ENCODE data around the gene SERTAD4.
A peak's percentile ranks its signal among the peaks of the same experiment; 100 is the strongest.

Gene SERTAD4

DNA sequence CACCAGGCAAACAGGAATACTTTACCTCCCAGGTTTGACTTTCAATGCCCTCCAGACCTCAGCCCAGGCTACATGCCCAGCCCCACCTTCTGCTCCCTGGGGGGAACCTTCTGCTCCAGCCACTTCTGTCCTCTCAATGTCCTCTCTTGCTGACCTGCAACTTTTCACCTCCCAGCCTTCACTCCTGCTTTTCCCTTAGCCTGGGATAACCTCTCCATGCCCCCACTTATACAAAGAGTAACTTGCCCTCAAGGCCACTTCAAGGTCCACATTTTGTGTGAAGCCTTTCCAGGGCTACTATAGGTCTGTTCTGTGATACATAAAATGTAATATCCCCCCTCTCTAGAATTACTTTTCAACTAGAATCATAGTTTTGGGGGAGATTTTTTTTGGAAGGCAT, 21.7 kb downstream of the SERTAD4 start:
- Histone ChIP-seq H3K79me2 (ENCODE audit: control insufficient read depth, insufficient read depth, low read length, poor library complexity) (peaks cover 9% of the 10 kb centered on the region), H3K23ac (ENCODE audit: low read length) (no peak overlapping the region), H3K36me3 (ENCODE audit: control insufficient read depth in 1 of 2, insufficient read depth in 2 of 2, low read length in 2 of 2) (no peaks in the 10 kb centered on the region), H4K12ac (ENCODE audit: low read depth, low read length) (no peak overlapping the region), H2BK120ac (ENCODE audit: insufficient read depth, low read length, poor library complexity) (no peak overlapping the region), H2AFZ (ENCODE audit: insufficient read depth, low read length, poor library complexity) (no peak overlapping the region), H2BK12ac (ENCODE audit: low read length) (peak overlapping the region; percentile 53), H3K27me3 (ENCODE audit: insufficient read depth, low read length) (no peaks in the 10 kb centered on the region), H3K4me3 (ENCODE audit: low read depth, low read length) (no peak overlapping the region), H3K9ac (ENCODE audit: low read length) (no peak overlapping the region), H3K18ac (ENCODE audit: low read length) (no peak overlapping the region), H3K9me3 (ENCODE audit: insufficient read depth, low read depth, low read length) (no peaks in the 10 kb centered on the region), H3K14ac (ENCODE audit: low read length) (no peak overlapping the region), H3K4me2 (ENCODE audit: low read length) (no peak overlapping the region), H3K79me1 (ENCODE audit: low read length) (peaks cover 25% of the 10 kb centered on the region), H2BK5ac (ENCODE audit: low read depth, low read length, poor library complexity) (no peak overlapping the region), H2AK5ac (ENCODE audit: low read length) (peak overlapping the region; percentile 39), H3K4me1 (ENCODE audit: control insufficient read depth in 1 of 2, insufficient read depth in 2 of 2, low read length in 2 of 2) (peaks cover 17 to 23% of the 10 kb centered on the region in 2 experiments), H4K8ac (ENCODE audit: low read depth, low read length) (no peak overlapping the region), H3K27ac (ENCODE audit: low read depth, low read length) (no peak overlapping the region), H4K91ac (ENCODE audit: low read depth, low read length) (peak overlapping the region; percentile 16), H3K4ac (ENCODE audit: low read depth, low read length) (no peak overlapping the region)
- no peak for DNase-seq

GRCh38 chr1:210257698-210258529, 25.3 kb downstream of the SERTAD4 start:
- H2BK5ac ChIP-seq (ENCODE audit: low read depth, low read length, poor library complexity), result no peak overlapping the region
- peak overlapping the region; percentile 0 for H3K14ac ChIP-seq (ENCODE audit: low read length)
- H4K91ac ChIP-seq (ENCODE audit: low read depth, low read length), result peak overlapping the region; percentile 8
- H3K79me1 ChIP-seq (ENCODE audit: low read length), result peaks cover 16% of the 10 kb centered on the region
- no peak overlapping the region for H3K4me2 ChIP-seq (ENCODE audit: low read length)
- no peak overlapping the region for H3K27ac ChIP-seq (ENCODE audit: low read depth, low read length)
- H3K4ac ChIP-seq (ENCODE audit: low read depth, low read length), result no peak overlapping the region
- no peak overlapping the region for H2BK120ac ChIP-seq (ENCODE audit: insufficient read depth, low read length, poor library complexity)
- H3K79me2 ChIP-seq (ENCODE audit: control insufficient read depth, insufficient read depth, low read length, poor library complexity), result peaks cover under 1% of the 10 kb centered on the region
- no peak overlapping the region for H4K12ac ChIP-seq (ENCODE audit: low read depth, low read length)
- DNase-seq, result no peak
- H3K36me3 ChIP-seq (ENCODE audit: control insufficient read depth in 1 of 2, insufficient read depth in 2 of 2, low read length in 2 of 2), result no peaks in the 10 kb centered on the region
- H4K8ac ChIP-seq (ENCODE audit: low read depth, low read length), result no peak overlapping the region
- H2AFZ ChIP-seq (ENCODE audit: insufficient read depth, low read length, poor library complexity), result no peak overlapping the region
- no peak overlapping the region for H3K9ac ChIP-seq (ENCODE audit: low read length)
- H3K18ac ChIP-seq (ENCODE audit: low read length), result no peak overlapping the region
- H3K4me1 ChIP-seq (ENCODE audit: control insufficient read depth in 1 of 2, insufficient read depth in 2 of 2, low read length in 2 of 2), result peaks cover 18 to 20% of the 10 kb centered on the region in 2 experiments
- no peak overlapping the region for H2AK5ac ChIP-seq (ENCODE audit: low read length)
- WGBS (ENCODE audit: extremely low coverage, insufficient coverage, insufficient read length), result no CpG with 5 or more reads among the region's 13 CpGs
- no peaks in the 10 kb centered on the region for H3K9me3 ChIP-seq (ENCODE audit: insufficient read depth, low read depth, low read length)
- no peaks in the 10 kb centered on the region for H3K27me3 ChIP-seq (ENCODE audit: insufficient read depth, low read length)
- no peak overlapping the region for H2BK12ac ChIP-seq (ENCODE audit: low read length)
- peak overlapping the region; percentile 8 for H3K4me3 ChIP-seq (ENCODE audit: low read depth, low read length)
- H3K23ac ChIP-seq (ENCODE audit: low read length), result no peak overlapping the region

GRCh38 chr1:210259561-210259960, 27.0 kb downstream of the SERTAD4 start:
- Histone ChIP-seq H2BK5ac (ENCODE audit: low read depth, low read length, poor library complexity) (no peak overlapping the region), H3K18ac (ENCODE audit: low read length) (no peak overlapping the region), H4K8ac (ENCODE audit: low read depth, low read length) (no peak overlapping the region), H2AK5ac (ENCODE audit: low read length) (peak overlapping the region; percentile 24), H3K79me2 (ENCODE audit: control insufficient read depth, insufficient read depth, low read length, poor library complexity) (no peaks in the 10 kb centered on the region), H3K14ac (ENCODE audit: low read length) (no peak overlapping the region), H3K4me1 (ENCODE audit: control insufficient read depth in 1 of 2, insufficient read depth in 2 of 2, low read length in 2 of 2) (peaks cover 17 to 21% of the 10 kb centered on the region in 2 experiments), H3K4me3 (ENCODE audit: low read depth, low read length) (no peak overlapping the region), H3K27ac (ENCODE audit: low read depth, low read length) (no peak overlapping the region), H3K4ac (ENCODE audit: low read depth, low read length) (no peak overlapping the region), H2AFZ (ENCODE audit: insufficient read depth, low read length, poor library complexity) (no peak overlapping the region), H4K12ac (ENCODE audit: low read depth, low read length) (no peak overlapping the region), H2BK12ac (ENCODE audit: low read length) (peak overlapping the region; percentile 18), H3K9me3 (ENCODE audit: insufficient read depth, low read depth, low read length) (no peaks in the 10 kb centered on the region), H3K9ac (ENCODE audit: low read length) (no peak overlapping the region), H3K23ac (ENCODE audit: low read length) (no peak overlapping the region), H3K36me3 (ENCODE audit: control insufficient read depth in 1 of 2, insufficient read depth in 2 of 2, low read length in 2 of 2) (no peaks in the 10 kb centered on the region), H3K79me1 (ENCODE audit: low read length) (peaks cover 13% of the 10 kb centered on the region), H4K91ac (ENCODE audit: low read depth, low read length) (peak overlapping the region; percentile 32), H3K4me2 (ENCODE audit: low read length) (no peak overlapping the region), H2BK120ac (ENCODE audit: insufficient read depth, low read length, poor library complexity) (no peak overlapping the region), H3K27me3 (ENCODE audit: insufficient read depth, low read length) (no peaks in the 10 kb centered on the region)
- whole genome bisulfite sequencing (ENCODE audit: extremely low coverage, insufficient coverage, insufficient read length), result no CpG with 5 or more reads among the region's 4 CpGs
- no peak for DNase-seq

DNA sequence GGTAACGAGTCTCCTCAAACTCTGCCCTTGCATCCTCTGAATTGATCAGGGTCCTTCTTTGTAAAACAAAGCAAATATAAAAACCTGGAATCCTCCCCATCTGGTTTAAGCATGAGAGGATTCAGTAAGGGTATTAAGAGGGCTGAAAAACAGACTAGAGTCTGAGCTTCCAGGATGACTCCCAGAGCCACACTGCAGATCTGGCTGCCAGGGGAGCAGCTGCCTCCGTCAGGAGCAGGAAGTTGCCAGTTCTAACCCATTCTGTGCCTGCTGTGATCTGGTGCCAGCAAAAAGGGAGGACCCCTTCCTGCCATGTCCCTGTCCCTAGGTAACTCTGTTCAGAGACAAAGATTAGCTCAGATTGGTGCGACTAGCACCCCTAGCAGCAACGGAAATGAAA, 27.5 kb downstream of the SERTAD4 start:
- H3K27ac ChIP-seq (ENCODE audit: low read depth, low read length), result no peak overlapping the region
- H2AFZ ChIP-seq (ENCODE audit: insufficient read depth, low read length, poor library complexity), result no peak overlapping the region
- no peak overlapping the region for H2BK5ac ChIP-seq (ENCODE audit: low read depth, low read length, poor library complexity)
- no peaks in the 10 kb centered on the region for H3K79me2 ChIP-seq (ENCODE audit: control insufficient read depth, insufficient read depth, low read length, poor library complexity)
- H3K4me2 ChIP-seq (ENCODE audit: low read length), result no peak overlapping the region
- no peak overlapping the region for H3K9ac ChIP-seq (ENCODE audit: low read length)
- H3K9me3 ChIP-seq (ENCODE audit: insufficient read depth, low read depth, low read length), result no peaks in the 10 kb centered on the region
- H3K79me1 ChIP-seq (ENCODE audit: low read length), result peaks cover 15% of the 10 kb centered on the region
- H3K23ac ChIP-seq (ENCODE audit: low read length), result no peak overlapping the region
- peaks cover 18 to 24% of the 10 kb centered on the region in 2 experiments for H3K4me1 ChIP-seq (ENCODE audit: control insufficient read depth in 1 of 2, insufficient read depth in 2 of 2, low read length in 2 of 2)
- H3K4ac ChIP-seq (ENCODE audit: low read depth, low read length), result no peak overlapping the region
- H2BK12ac ChIP-seq (ENCODE audit: low read length), result peak overlapping the region; percentile 67
- no peak overlapping the region for H4K12ac ChIP-seq (ENCODE audit: low read depth, low read length)
- no CpG with 5 or more reads among the region's 4 CpGs for WGBS (ENCODE audit: extremely low coverage, insufficient coverage, insufficient read length)
- no peaks in the 10 kb centered on the region for H3K36me3 ChIP-seq (ENCODE audit: control insufficient read depth in 1 of 2, insufficient read depth in 2 of 2, low read length in 2 of 2)
- H3K27me3 ChIP-seq (ENCODE audit: insufficient read depth, low read length), result no peaks in the 10 kb centered on the region
- H2BK120ac ChIP-seq (ENCODE audit: insufficient read depth, low read length, poor library complexity), result no peak overlapping the region
- H3K14ac ChIP-seq (ENCODE audit: low read length), result no peak overlapping the region
- H3K18ac ChIP-seq (ENCODE audit: low read length), result no peak overlapping the region
- no peak overlapping the region for H3K4me3 ChIP-seq (ENCODE audit: low read depth, low read length)
- DNase-seq, result no peak
- H4K8ac ChIP-seq (ENCODE audit: low read depth, low read length), result no peak overlapping the region
- H4K91ac ChIP-seq (ENCODE audit: low read depth, low read length), result no peak overlapping the region
- H2AK5ac ChIP-seq (ENCODE audit: low read length), result no peak overlapping the region
